ENCODE results near the gene HAUS5. TPM values are rescaled to one million over a fixed set of nuclear protein-coding genes. Genes with fewer than 3 reads are reported as not detected.

HAUS5 gene
- total RNA-seq, 1 experiment from 2014 or later: 33.5 TPM

DNA sequence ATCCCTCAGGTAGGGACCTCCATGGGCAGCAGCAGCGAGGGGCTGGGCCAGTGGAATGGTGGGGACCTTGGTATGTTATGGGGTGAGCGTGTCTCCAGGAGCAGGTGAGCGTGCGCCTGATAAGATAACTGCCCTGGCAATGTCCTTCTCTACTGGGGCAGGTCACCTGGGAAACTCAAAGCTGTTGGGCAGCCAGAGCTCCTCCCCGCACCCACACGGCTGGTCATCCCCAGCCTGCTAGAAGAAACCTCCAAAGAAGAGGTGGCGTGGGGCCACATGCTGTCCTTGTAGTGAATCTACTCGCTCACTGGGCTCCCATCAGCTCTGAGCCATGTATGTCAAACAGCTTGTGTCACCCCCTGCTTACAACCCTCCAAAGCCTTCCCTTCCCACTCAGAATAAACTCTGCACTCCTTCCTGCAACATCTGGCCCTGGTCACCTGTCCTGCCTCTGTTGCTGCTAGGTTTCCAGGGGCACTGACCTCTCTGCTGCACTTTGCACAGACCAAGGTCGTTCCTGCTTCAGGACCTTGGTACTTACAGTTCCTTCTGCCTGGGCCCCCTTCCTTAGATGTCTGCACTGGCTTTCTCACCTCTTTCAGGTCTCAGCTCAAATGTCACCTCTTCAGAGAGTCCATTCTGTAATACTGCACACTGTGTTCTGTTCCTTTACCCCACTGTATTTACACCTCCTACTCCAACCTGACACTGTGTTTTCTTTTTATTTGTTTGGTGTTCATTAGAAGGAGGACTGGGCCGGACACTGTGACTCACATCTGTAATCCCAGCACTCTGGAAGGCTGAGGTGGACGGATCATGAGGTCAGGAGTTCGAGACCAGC, 47.3 kb upstream of the HAUS5 start:
- Histone ChIP-seq H3K27ac (ENCODE audit: low read depth, low read length, poor library complexity, severe bottlenecking) (no peak overlapping the region), H3K4me3 (ENCODE audit: low read depth, low read length, poor library complexity, severe bottlenecking) (no peak overlapping the region), H3K4me1 (ENCODE audit: insufficient read depth, low read length, poor library complexity, severe bottlenecking) (no peaks in the 10 kb centered on the region), H3K27me3 (replicated peaks; ENCODE audit: insufficient read depth, low read depth, low read length, poor library complexity) (peaks cover 14% of the 10 kb centered on the region), H3K9me3 (ENCODE audit: low read depth, low read length, poor library complexity, severe bottlenecking) (no peaks in the 10 kb centered on the region), H3K36me3 (ENCODE audit: insufficient read depth, low read length, poor library complexity, severe bottlenecking) (no peaks in the 10 kb centered on the region)
- TF ChIP-seq, protein P1, sequence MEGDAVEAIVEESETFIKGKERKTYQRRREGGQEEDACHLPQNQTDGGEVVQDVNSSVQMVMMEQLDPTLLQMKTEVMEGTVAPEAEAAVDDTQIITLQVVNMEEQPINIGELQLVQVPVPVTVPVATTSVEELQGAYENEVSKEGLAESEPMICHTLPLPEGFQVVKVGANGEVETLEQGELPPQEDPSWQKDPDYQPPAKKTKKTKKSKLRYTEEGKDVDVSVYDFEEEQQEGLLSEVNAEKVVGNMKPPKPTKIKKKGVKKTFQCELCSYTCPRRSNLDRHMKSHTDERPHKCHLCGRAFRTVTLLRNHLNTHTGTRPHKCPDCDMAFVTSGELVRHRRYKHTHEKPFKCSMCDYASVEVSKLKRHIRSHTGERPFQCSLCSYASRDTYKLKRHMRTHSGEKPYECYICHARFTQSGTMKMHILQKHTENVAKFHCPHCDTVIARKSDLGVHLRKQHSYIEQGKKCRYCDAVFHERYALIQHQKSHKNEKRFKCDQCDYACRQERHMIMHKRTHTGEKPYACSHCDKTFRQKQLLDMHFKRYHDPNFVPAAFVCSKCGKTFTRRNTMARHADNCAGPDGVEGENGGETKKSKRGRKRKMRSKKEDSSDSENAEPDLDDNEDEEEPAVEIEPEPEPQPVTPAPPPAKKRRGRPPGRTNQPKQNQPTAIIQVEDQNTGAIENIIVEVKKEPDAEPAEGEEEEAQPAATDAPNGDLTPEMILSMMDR (conservative IDR thresholded peaks at IDR 0.05; ENCODE audit: low read depth, low read length): no peak
- TF ChIP-seq EZH2 (IDR thresholded peaks at IDR 0.05; ENCODE audit: borderline replicate concordance, low read depth, low read length, poor library complexity, severe bottlenecking): no peak
- no peak for DNase-seq (ENCODE audit: low spot score)
- ChIA-PET POLR2A (ENCODE audit: low non-redundant PET) (no interaction called here), CTCF (no interaction called here)
- BruUV-seq (replicated peaks): no TSS peak
- intact Hi-C loops (cut with micrococcal nuclease; ENCODE audit: unreplicated experiment): no loop called here

DNA sequence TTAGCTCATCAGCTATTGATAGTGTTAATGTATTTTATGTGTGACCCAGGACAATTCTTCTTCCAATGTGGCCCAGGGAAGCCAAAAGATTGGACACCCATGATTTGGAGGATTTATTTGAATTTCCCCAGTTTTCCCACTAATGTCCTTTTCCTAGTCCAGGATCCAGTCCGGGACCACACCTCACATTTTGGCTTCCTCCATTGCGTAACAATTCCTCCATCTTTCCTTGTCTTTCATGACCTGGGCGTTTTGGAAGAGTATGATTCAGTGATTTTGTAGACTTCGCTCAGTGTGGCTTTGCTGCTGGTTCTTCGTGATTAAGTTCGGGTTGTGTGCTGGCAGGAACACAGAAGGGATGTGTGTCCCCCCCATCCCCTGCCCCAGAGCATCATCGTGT, 45.8 kb upstream of the HAUS5 start:
- H3K27me3 ChIP-seq (replicated peaks; ENCODE audit: insufficient read depth, low read depth, low read length, poor library complexity): peaks cover 11% of the 10 kb centered on the region
- CTCF ChIA-PET: no interaction called here

DNA sequence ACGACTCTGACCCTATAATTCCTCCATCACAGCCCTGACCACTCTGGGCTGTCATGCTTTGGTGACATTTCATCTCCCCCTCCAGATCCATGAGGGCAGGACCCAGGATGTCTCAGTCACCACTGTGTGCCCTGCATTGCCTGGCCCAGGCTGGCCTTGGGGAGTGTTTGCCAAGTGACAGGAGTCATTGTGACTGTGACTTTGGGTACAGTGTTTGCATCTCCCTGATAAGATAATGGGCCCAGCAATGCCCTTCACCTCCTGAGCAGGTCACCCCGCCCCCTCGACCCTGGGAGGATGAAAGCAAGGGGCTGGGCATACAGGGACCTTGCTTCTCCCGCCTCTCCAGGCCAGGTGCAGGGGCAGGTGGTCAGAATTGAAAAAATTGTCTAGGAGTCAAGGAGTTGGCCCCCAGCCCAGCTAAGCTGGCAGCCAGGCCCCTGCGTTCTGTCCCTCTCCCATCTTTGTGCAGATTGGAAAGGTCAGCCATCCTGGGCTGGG, 43.2 kb upstream of the HAUS5 start:
- Histone ChIP-seq H3K9me3 (ENCODE audit: low read depth, low read length, poor library complexity, severe bottlenecking) (no peaks in the 10 kb centered on the region), H3K4me1 (ENCODE audit: insufficient read depth, low read length, poor library complexity, severe bottlenecking) (no peaks in the 10 kb centered on the region), H3K4me3 (ENCODE audit: low read depth, low read length, poor library complexity, severe bottlenecking) (no peak overlapping the region), H3K27me3 (replicated peaks; ENCODE audit: insufficient read depth, low read depth, low read length, poor library complexity) (peaks cover 8% of the 10 kb centered on the region), H3K27ac (ENCODE audit: low read depth, low read length, poor library complexity, severe bottlenecking) (no peak overlapping the region), H3K36me3 (ENCODE audit: insufficient read depth, low read length, poor library complexity, severe bottlenecking) (no peaks in the 10 kb centered on the region)
- no TSS peak for BruUV-seq (replicated peaks)
- DNase-seq (ENCODE audit: low spot score): no peak
- TF ChIP-seq, protein P1 (conservative IDR thresholded peaks at IDR 0.05; ENCODE audit: low read depth, low read length): no peak
- no peak for TF ChIP-seq EZH2 (IDR thresholded peaks at IDR 0.05; ENCODE audit: borderline replicate concordance, low read depth, low read length, poor library complexity, severe bottlenecking)
- ChIA-PET POLR2A (ENCODE audit: low non-redundant PET) (no interaction called here), CTCF (no interaction called here)
- intact Hi-C loops (cut with micrococcal nuclease; ENCODE audit: unreplicated experiment): no loop called here

More for the DNA sequence above, 45.8 kb upstream of the HAUS5 start:
- Histone ChIP-seq H3K36me3 (ENCODE audit: insufficient read depth, low read length, poor library complexity, severe bottlenecking) (no peaks in the 10 kb centered on the region), H3K4me1 (ENCODE audit: insufficient read depth, low read length, poor library complexity, severe bottlenecking) (no peaks in the 10 kb centered on the region), H3K4me3 (ENCODE audit: low read depth, low read length, poor library complexity, severe bottlenecking) (no peak overlapping the region), H3K27ac (ENCODE audit: low read depth, low read length, poor library complexity, severe bottlenecking) (no peak overlapping the region), H3K9me3 (ENCODE audit: low read depth, low read length, poor library complexity, severe bottlenecking) (no peaks in the 10 kb centered on the region)
- BruUV-seq (replicated peaks): no TSS peak
- TF ChIP-seq, protein P1 (conservative IDR thresholded peaks at IDR 0.05; ENCODE audit: low read depth, low read length): no peak
- no peak for TF ChIP-seq EZH2 (IDR thresholded peaks at IDR 0.05; ENCODE audit: borderline replicate concordance, low read depth, low read length, poor library complexity, severe bottlenecking)
- intact Hi-C loops (cut with micrococcal nuclease; ENCODE audit: unreplicated experiment): no loop called here
- POLR2A ChIA-PET (ENCODE audit: low non-redundant PET): no interaction called here
- DNase-seq (ENCODE audit: low spot score): no peak
